IMR-90 (cell line): ENCODE data around the gene MLXIPL. TPM values are rescaled to one million over a fixed set of nuclear protein-coding genes. Genes with fewer than 3 reads are reported as not detected.
"Not testable (repeated sequence)": the region's sequence is repeated elsewhere in the genome, so short reads cannot be mapped to it uniquely, and the experiment has no call there.

ENCODE experiments used
- ATAC-seq: fragments of 200-7000 bp; cut with Tn5 transposase; 2 replicates; pipeline ENCODE4 v1.9.1; 2020; ENCODE audit warnings: low read depth, mild to moderate bottlenecking, moderate library complexity
- BruUV-seq: library from RNA; stranded (reverse); fragments of 400-500 nt; replicated peaks from 2 replicates; lab custom pipeline; 2021; lab: Mats Ljungman, UMichigan
- CTCF ChIA-PET: fragments of 300-600 bp; formaldehyde crosslinking; extraction: SDS; loops from one replicate; lab custom pipeline; 2021; ENCODE audit warnings: antibody characterized with exemption; lab: Yijun Ruan, JAX
- POLR2A ChIA-PET: fragments of 300-600 bp; sonication (Branson Sonifier 250); formaldehyde crosslinking; loops from one replicate; lab custom pipeline; 2022; ENCODE audit warnings: antibody characterized with exemption; ENCODE audit not compliant: unreplicated experiment; lab: Charles Lee
- DNase-seq: peaks from one replicate; pipeline ENCODE4 v3.0.0; 2013
- H2AFZ ChIP-seq: replicated peaks from 2 replicates; pipeline ENCODE3; 2013; ENCODE audit warnings: low read length, mild to moderate bottlenecking; ENCODE audit not compliant: poor library complexity
- H2AK5ac ChIP-seq: 2 replicates; pipeline ENCODE4 v1.6.1; 2013; ENCODE audit warnings: low read depth, low read length, inconsistent platforms
- H2AK9ac ChIP-seq: replicated peaks from 2 replicates; pipeline ENCODE3; 2013; ENCODE audit warnings: mild to moderate bottlenecking, low read depth, low read length, moderate library complexity; ENCODE audit not compliant: poor library complexity
- H2BK120ac ChIP-seq: 2 replicates; pipeline ENCODE4 v1.6.1; 2013; ENCODE audit warnings: low read depth, low read length, inconsistent platforms
- H2BK15ac ChIP-seq: 3 replicates; pipeline ENCODE4 v1.6.1; 2013; ENCODE audit warnings: low read depth, low read length, inconsistent platforms
- H2BK20ac ChIP-seq: 2 replicates; pipeline ENCODE4 v1.6.1; 2013; ENCODE audit warnings: low read depth, mild to moderate bottlenecking, inconsistent platforms, low read length, moderate library complexity
- H2BK5ac ChIP-seq: 2 replicates; pipeline ENCODE4 v1.6.1; 2013; ENCODE audit warnings: mild to moderate bottlenecking, low read depth, low read length, inconsistent platforms; ENCODE audit not compliant: poor library complexity, severe bottlenecking
- H3K14ac ChIP-seq: replicated peaks from 2 replicates; pipeline ENCODE4 v1.6.1; 2013; ENCODE audit warnings: low read depth, low read length, inconsistent platforms
- H3K18ac ChIP-seq: 2 replicates; pipeline ENCODE4 v1.6.1; 2013; ENCODE audit warnings: low read depth, low read length, control low read depth
- H3K23ac ChIP-seq: 2 replicates; pipeline ENCODE4 v1.6.1; 2013; ENCODE audit warnings: low read depth, low read length, inconsistent platforms
- H3K27ac ChIP-seq: 2 replicates; pipeline ENCODE4 v1.5.1; 2013; ENCODE audit warnings: mild to moderate bottlenecking, control low read depth, low read length; ENCODE audit not compliant: insufficient read depth
- H3K27me3 ChIP-seq: 2 replicates; pipeline ENCODE4 v1.6.1; 2013; ENCODE audit warnings: low read length; ENCODE audit not compliant: control insufficient read depth, insufficient read depth
- H3K36me3 ChIP-seq: 2 replicates; pipeline ENCODE4 v1.6.1; 2013; ENCODE audit warnings: low read length, mixed read lengths; ENCODE audit not compliant: control insufficient read depth, insufficient read depth
- H3K4ac ChIP-seq: 2 replicates; pipeline ENCODE4 v1.6.1; 2013; ENCODE audit warnings: low read depth, low read length, inconsistent platforms
- H3K4me1 ChIP-seq: 2 replicates; pipeline ENCODE4 v1.6.1; 2013; ENCODE audit warnings: low read length, mixed read lengths; ENCODE audit not compliant: control insufficient read depth, insufficient read depth
- H3K4me2 ChIP-seq: 2 replicates; pipeline ENCODE4 v1.6.1; 2013; ENCODE audit warnings: low read depth, mild to moderate bottlenecking, control low read depth, low read length, moderate library complexity
- H3K4me3 ChIP-seq: 2 replicates; pipeline ENCODE4 v1.5.1; 2013; ENCODE audit warnings: low read depth, mild to moderate bottlenecking, control low read depth, low read length, moderate library complexity; ENCODE audit not compliant: insufficient read depth
- H3K56ac ChIP-seq: 2 replicates; pipeline ENCODE4 v1.6.1; 2013; ENCODE audit warnings: low read length, inconsistent platforms; ENCODE audit not compliant: insufficient read depth; ENCODE audit errors: extremely low read depth
- H3K79me1 ChIP-seq, 2 experiments: 2 replicates each; pipeline ENCODE4 v1.6.1; 2013; ENCODE audit warnings: low read length in 2 of 2, inconsistent platforms in 1 of 2, low read depth in 1 of 2
- H3K9ac ChIP-seq: 2 replicates; pipeline ENCODE4 v1.6.1; 2013; ENCODE audit warnings: low read depth, low read length, control low read depth
- H3K9me1 ChIP-seq: 2 replicates; pipeline ENCODE4 v1.6.1; 2013; ENCODE audit warnings: low read length, inconsistent platforms; ENCODE audit not compliant: insufficient read depth
- H3K9me3 ChIP-seq: 2 replicates; pipeline ENCODE4 v1.6.1; 2013; ENCODE audit warnings: low read length; ENCODE audit not compliant: control insufficient read depth, insufficient read depth
- H4K20me1 ChIP-seq: 2 replicates; pipeline ENCODE4 v1.6.1; 2013; ENCODE audit warnings: low read length, inconsistent platforms; ENCODE audit not compliant: insufficient read depth
- H4K5ac ChIP-seq: 2 replicates; pipeline ENCODE4 v1.6.1; 2013; ENCODE audit warnings: mild to moderate bottlenecking, low read depth, low read length, control low read depth
- H4K8ac ChIP-seq, 2 experiments: 2 replicates each; pipeline ENCODE4 v1.6.1; 2013; ENCODE audit warnings: low read depth in 2 of 2, low read length in 2 of 2, control low read depth in 1 of 2, inconsistent platforms in 1 of 2
- H4K91ac ChIP-seq: 2 replicates; pipeline ENCODE4 v1.6.1; 2013; ENCODE audit warnings: low read depth, low read length, inconsistent platforms; ENCODE audit not compliant: insufficient read depth
- WGBS, 2 experiments: methylation state at CpG; one replicate each; pipeline versions ENCODE4 v1.1.5 to v1.1.7; 2013; ENCODE audit warnings: missing lambda C conversion rate in 2 of 2; ENCODE audit not compliant: insufficient read length in 1 of 2; ENCODE audit errors: extremely low coverage in 2 of 2; 5-methylcytosine and 5-hydroxymethylcytosine counted together
- dilution Hi-C: fragments of 300-500 bp; cut with HindIII; formaldehyde crosslinking; loops from one replicate; pipeline ENCODE4 v1.14.3; 2018; ENCODE audit warnings: low sequenced_read_pairs; ENCODE audit not compliant: unreplicated experiment
- in situ Hi-C: fragments of 300-500 bp; cut with MboI; formaldehyde crosslinking; loops from 3 replicates; pipeline ENCODE4 v1.14.3; 2019; ENCODE audit warnings: low sequenced_read_pairs, inconsistent platforms, mixed read lengths
- intact Hi-C: fragments of 100-400 bp; cut with micrococcal nuclease; formaldehyde crosslinking; loops from 2 replicates; pipeline ENCODE4 v1.10.0; 2022
- polyA plus RNA-seq, 3 experiments: library from polyadenylated mRNA; depleted of rRNA; stranded (reverse); fragments of >200 nt; gene quantifications; 2 replicates each; pipeline ENCODE4 v1.2.3, GENCODE V29; 2012; ENCODE audit warnings: low replicate concordance in 1 of 3
- total RNA-seq: library from RNA; depleted of rRNA; stranded (reverse); fragments of >200 nt; gene quantifications from 2 replicates; pipeline ENCODE4 v1.2.3, GENCODE V29; 2012

Gene MLXIPL
- total and polyA plus RNA-seq, 2 of the 4 experiments (the other 2 are of a cell fraction): not detected

DNA sequence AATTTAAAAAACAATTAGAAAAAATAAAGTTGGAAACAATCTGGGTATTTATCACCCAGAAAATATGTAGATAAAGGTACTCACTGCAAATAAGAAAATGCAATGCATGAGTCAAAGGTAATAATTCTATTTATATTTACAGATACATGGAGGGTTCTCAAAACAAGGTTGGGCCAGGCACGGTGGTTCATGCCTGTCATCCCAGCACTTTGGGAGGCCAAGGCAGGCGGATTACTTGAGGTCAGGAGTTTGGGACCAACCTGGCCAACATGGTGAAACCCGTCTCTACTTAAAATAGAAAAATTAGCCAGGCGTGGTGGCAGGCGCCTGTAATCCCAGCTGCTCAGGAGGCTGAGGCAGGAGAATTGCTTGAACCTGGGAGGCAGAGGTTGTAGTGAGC, 74.2 kb downstream of the MLXIPL start:
- H3K4ac ChIP-seq, H2BK120ac ChIP-seq, POLR2A ChIA-PET, H4K8ac ChIP-seq, H3K9me1 ChIP-seq, H2BK20ac ChIP-seq, ATAC-seq, H3K18ac ChIP-seq, H3K23ac ChIP-seq, H3K27ac ChIP-seq, H3K9ac ChIP-seq, H2AK5ac ChIP-seq, H3K4me3 ChIP-seq, H3K27me3 ChIP-seq, H4K91ac ChIP-seq, DNase-seq, in situ Hi-C loops, H3K56ac ChIP-seq, H2BK5ac ChIP-seq, H4K5ac ChIP-seq, BruUV-seq, H2AK9ac ChIP-seq, CTCF ChIA-PET, H3K9me3 ChIP-seq, H3K14ac ChIP-seq, dilution Hi-C loops, H3K4me1 ChIP-seq, H2AFZ ChIP-seq, intact Hi-C loops, H3K4me2 ChIP-seq, H2BK15ac ChIP-seq: not testable (repeated sequence)
- Histone ChIP-seq H3K36me3 (peaks cover 24% of the 10 kb centered on the region), H3K79me1 (peaks cover 29 to 79% of the 10 kb centered on the region in 2 experiments), H4K20me1 (peaks cover 32% of the 10 kb centered on the region)
- WGBS, 2 experiments: 90% methylated on average over 2 of the region's 5 CpGs; no CpG with 5 or more reads in 1 of the 2 experiments
